K562 (cell line): ENCODE measurements around the gene KCNQ5. TPM values are rescaled to one million over a fixed set of nuclear protein-coding genes. Genes with fewer than 3 reads are reported as not detected.

ENCODE experiments used
- ATAC-seq: fragments of 200-7000 bp; cut with Tn5 transposase; 3 replicates; pipeline ENCODE4 v1.9.1; 2020; ENCODE audit warnings: moderate library complexity
- BruUV-seq: library from RNA; stranded (reverse); fragments of 400-500 nt; replicated peaks from 2 replicates; lab custom pipeline; 2021; lab: Mats Ljungman, UMichigan
- CTCF ChIA-PET: fragments of 300-600 bp; formaldehyde crosslinking; extraction: SDS; loops from one replicate; lab custom pipeline; 2021; ENCODE audit warnings: low intra/inter-chr PET ratio; lab: Yijun Ruan, JAX
- POLR2A ChIA-PET: fragments of 300-600, 350-650 bp; sonication (Branson Sonifier 250); formaldehyde crosslinking; extraction: SDS; loops from one replicate; lab custom pipeline; 2021; ENCODE audit warnings: antibody characterized with exemption, inconsistent platforms; lab: Yijun Ruan, JAX
- DNase-seq, 4 experiments: peaks; one replicate each; pipeline versions ENCODE4 v3.0.0 to v3.0.0-alpha.2; 2011 to 2018; ENCODE audit warnings: low spot score in 3 of 4, mixed read lengths in 3 of 4; ENCODE audit errors: extremely low read depth in 1 of 4
- FAIRE-seq: peaks from 2 replicates; lab custom pipeline; 2011; peaks lifted over from hg19 to GRCh38; lab: Jason Lieb, UNC
- H2AFZ ChIP-seq: 2 replicates; pipeline ENCODE4 v1.6.0; 2011; ENCODE audit warnings: low read depth, low read length, control low read depth, inconsistent platforms
- H3K27ac ChIP-seq: fragments of 200-600 bp; 3 replicates; pipeline ENCODE4 v1.8.0; 2011; ENCODE audit warnings: low read depth, mild to moderate bottlenecking, control low read depth, inconsistent platforms, low read length, moderate library complexity, mixed read lengths; ENCODE audit errors: extremely low read depth
- H3K27me3 ChIP-seq, 2 experiments: fragments of 300-600 bp in 1 of 2; 2 replicates in 1 of 2; 3 replicates in 1 of 2; pipeline versions ENCODE4 v1.6.0 to v1.8.0; 2011; ENCODE audit warnings: inconsistent platforms in 2 of 2, low read length in 2 of 2, mild to moderate bottlenecking in 1 of 2, mixed read lengths in 1 of 2, moderate library complexity in 1 of 2; ENCODE audit not compliant: control insufficient read depth in 2 of 2, insufficient read depth in 2 of 2
- H3K36me3 ChIP-seq: fragments of 300-600 bp; 3 replicates; pipeline ENCODE4 v1.8.0; 2011; ENCODE audit warnings: mild to moderate bottlenecking, low read length, inconsistent platforms; ENCODE audit not compliant: control insufficient read depth, insufficient read depth
- H3K4me1 ChIP-seq, 2 experiments: fragments of 200-600 bp in 1 of 2; replicated peaks in 1 of 2; 2 replicates in 1 of 2; 3 replicates in 1 of 2; pipeline versions ENCODE4 v1.5.1 to v1.8.0; 2011; ENCODE audit warnings: inconsistent platforms in 2 of 2, low read length in 2 of 2, mild to moderate bottlenecking in 1 of 2, mixed read lengths in 1 of 2, moderate library complexity in 1 of 2; ENCODE audit not compliant: control insufficient read depth in 2 of 2, insufficient read depth in 2 of 2
- H3K4me2 ChIP-seq: 2 replicates; pipeline ENCODE4 v1.6.1; 2011; ENCODE audit warnings: low read length, control low read depth, inconsistent platforms, mixed read lengths; ENCODE audit not compliant: insufficient read depth
- H3K4me3 ChIP-seq: fragments of 200-600 bp; sonication (generic), shearing (Covaris generic); 2 replicates; pipeline ENCODE4 v1.5.1; 2016; ENCODE audit warnings: control low read depth, inconsistent platforms
- H3K79me2 ChIP-seq: fragments of 200-600 bp; 3 replicates; pipeline ENCODE4 v1.8.0; 2011; ENCODE audit warnings: low read length, inconsistent platforms; ENCODE audit not compliant: control insufficient read depth, insufficient read depth
- H3K9ac ChIP-seq, 2 experiments: 2 replicates each; pipeline versions ENCODE4 v1.6.0 to v1.6.1; 2011; ENCODE audit warnings: low read depth in 2 of 2, low read length in 2 of 2, control low read depth in 1 of 2, inconsistent platforms in 1 of 2, mild to moderate bottlenecking in 1 of 2, mixed read lengths in 1 of 2; ENCODE audit not compliant: insufficient read depth in 1 of 2
- H3K9me1 ChIP-seq: one replicate; pipeline ENCODE4 v1.6.0; 2011; ENCODE audit warnings: inconsistent platforms, mild to moderate bottlenecking, low read length, moderate library complexity; ENCODE audit not compliant: control insufficient read depth, insufficient read depth
- H3K9me3 ChIP-seq: replicated peaks from 2 replicates; pipeline ENCODE4 v1.5.1; 2011; ENCODE audit warnings: low read depth, low read length, inconsistent platforms; ENCODE audit not compliant: control insufficient read depth, insufficient read depth
- H4K20me1 ChIP-seq: replicated peaks from 2 replicates; pipeline ENCODE4 v1.6.1; 2011; ENCODE audit warnings: low read length, inconsistent platforms, mixed read lengths; ENCODE audit not compliant: control insufficient read depth, insufficient read depth
- CBFA2T3 ChIP-seq: fragments of 450-650 bp; IDR thresholded peaks from 2 replicates; pipeline ENCODE4 v1.6.1; 2017
- CTCF ChIP-seq, 3 experiments: IDR thresholded peaks in 2 of 3; conservative IDR thresholded peaks in 1 of 3; 2 replicates each; pipeline ENCODE4 v1.5.1; 2011 to 2012; ENCODE audit warnings: low read length in 3 of 3, mild to moderate bottlenecking in 3 of 3, control low read depth in 2 of 3, improper control_type of control experiment in 1 of 3, inconsistent platforms in 1 of 3, low read depth in 1 of 3, mixed read lengths in 1 of 3, moderate library complexity in 1 of 3; ENCODE audit not compliant: insufficient read depth in 2 of 3
- E2F6 ChIP-seq, 2 experiments: IDR thresholded peaks; 2 replicates each; pipeline ENCODE4 v1.6.1; 2011; ENCODE audit warnings: borderline replicate concordance in 1 of 2, control low read depth in 1 of 2, low read depth in 1 of 2, low read length in 1 of 2, mild to moderate bottlenecking in 1 of 2, mixed read lengths in 1 of 2, moderate library complexity in 1 of 2; ENCODE audit not compliant: insufficient read depth in 1 of 2, insufficient read length in 1 of 2, poor library complexity in 1 of 2, severe bottlenecking in 1 of 2; ENCODE audit errors: extremely low read depth in 1 of 2
- RAD21 ChIP-seq, 2 experiments: fragments of 250-450 bp in 1 of 2; fragments of 450-650 bp in 1 of 2; sonication (Bioruptor Pico) in 1 of 2; formaldehyde crosslinking in 1 of 2; IDR thresholded peaks in 1 of 2; conservative IDR thresholded peaks in 1 of 2; 2 replicates each; pipeline versions ENCODE4 v1.4.0 to v1.8.0; 2020 to 2022; ENCODE audit warnings: mild to moderate bottlenecking in 2 of 2, moderate library complexity in 1 of 2
- RBFOX2 ChIP-seq: fragments of 200-400 bp; formaldehyde crosslinking; IDR thresholded peaks from 2 replicates; pipeline ENCODE4 v1.6.1; 2017; ENCODE audit warnings: low read depth, mild to moderate bottlenecking, low read length, moderate library complexity
- STAT5A ChIP-seq: IDR thresholded peaks from 2 replicates; pipeline ENCODE4 v1.6.1; 2012; ENCODE audit warnings: low read length, inconsistent platforms, borderline replicate concordance
- ZNF165 ChIP-seq: fragments of 250-450 bp; sonication (Bioruptor Pico); IDR thresholded peaks from 2 replicates; pipeline ENCODE4 v1.4.0; 2020; ENCODE audit warnings: borderline replicate concordance
- WGBS: fragments of 100-300 bp; shearing (Covaris generic); methylation state at CpG from one replicate; pipeline ENCODE4 v1.1.6; 2016; ENCODE audit warnings: low coverage, mixed read lengths; ENCODE audit not compliant: insufficient coverage; ENCODE audit errors: missing lambda C conversion rate; 5-methylcytosine and 5-hydroxymethylcytosine counted together
- in situ Hi-C: fragments of 300-500 bp; cut with MboI; formaldehyde crosslinking; loops from 4 replicates; pipeline ENCODE4 v1.15.0; 2018; ENCODE audit warnings: inconsistent platforms, mixed read lengths
- intact Hi-C: fragments of 100-400 bp; cut with micrococcal nuclease; formaldehyde crosslinking; loops from 2 replicates; pipeline ENCODE4 v1.14.2; 2022
- polyA plus RNA-seq, 8 experiments: library from polyadenylated mRNA; depleted of rRNA in 4 of 8; stranded (reverse) in 5 of 8; unstranded in 3 of 8; fragments of >200 nt; fragmentation: Nextera tagmentation in 2 of 8; fragmentation: Illumina TruSeq in 1 of 8; extraction: Ambion mirVana in 2 of 8; extraction: Trizol in 1 of 8; gene quantifications; 2 replicates each; pipeline versions ENCODE4 v1.2.1 to v1.2.3, GENCODE V29; 2011 to 2014; ENCODE audit warnings: inconsistent platforms in 1 of 8, missing spikeins in 1 of 8
- total RNA-seq, 7 experiments: library from RNA; depleted of rRNA in 6 of 7; stranded (reverse); fragments of >200 nt in 6 of 7; fragmentation: Illumina TruSeq in 2 of 7; extraction: Trizol in 2 of 7; gene quantifications; 2 replicates each; pipeline versions ENCODE4 v1.2.1 to v1.2.3, GENCODE V29; 2011 to 2021; ENCODE audit warnings: low replicate concordance in 1 of 7

KCNQ5 gene
- total and polyA plus RNA-seq, 9 of the 15 experiments (the other 6 are each of a cell fraction or from before 2014, with no cell fraction given) = 0.31 to 5.9 (median 2.6) TPM

GRCh38 chr6:72636786-72637185 lies 14.9 kb downstream of the KCNQ5 start (continued):
- TF ChIP-seq STAT5A = no peak
- TF ChIP-seq RBFOX2 = no peak

GRCh38 chr6:72639920-72640614 lies 18.2 kb downstream of the KCNQ5 start:
- H3K27me3 ChIP-seq = no peaks in the 10 kb centered on the region
- intact Hi-C loops = no loop called here
- no peak for FAIRE-seq
- WGBS = 13% methylated on average over 5 of the region's 5 CpGs
- ATAC-seq = peak; percentile 54
- H3K9me3 ChIP-seq = no peaks in the 10 kb centered on the region
- H3K4me2 ChIP-seq = no peak overlapping the region
- no peaks in the 10 kb centered on the region for H4K20me1 ChIP-seq
- H3K4me1 ChIP-seq = no peaks in the 10 kb centered on the region; a peak in 1 of 5 replicates
- CTCF ChIA-PET = interaction anchor here (1.3 kb wide), 1 partner anchor 541 kb away, joined by 3 read pairs; no protein-coding TSS in a partner anchor
- no peak overlapping the region for H3K27ac ChIP-seq
- H3K4me3 ChIP-seq = no peak overlapping the region
- H3K9me1 ChIP-seq = no peaks in the 10 kb centered on the region
- no peak for DNase-seq
- TF ChIP-seq RAD21 (CRISPR knock-in tag; conservative IDR thresholded peaks at IDR 0.05 in 1 of 2, IDR thresholded peaks at IDR 0.05 in 1 of 2) (peak in 1 of 2 experiments; percentile 42; a peak in 2 of 4 replicates), CTCF (IDR thresholded peaks at IDR 0.05 in 2 of 3, conservative IDR thresholded peaks at IDR 0.05 in 1 of 3; ENCODE audit: insufficient read depth in 2 of 3, low read depth in 1 of 3, low read length in 3 of 3) (peak in 1 of 3 experiments; percentile 31; a peak in 2 of 6 replicates), CBFA2T3 (peak; percentile 28; the same call in 1 of the 2 replicates), ZNF165 (no peak), E2F6 (IDR thresholded peaks at IDR 0.05; ENCODE audit: borderline replicate concordance in 1 of 2, extremely low read depth in 1 of 2, insufficient read depth in 1 of 2, insufficient read length in 1 of 2, low read depth in 1 of 2, low read length in 1 of 2, poor library complexity in 1 of 2, severe bottlenecking in 1 of 2) (no peak)
- TF ChIP-seq, all 486 proteins: peak for 3
- Histone ChIP-seq H3K79me2 (no peaks in the 10 kb centered on the region), H3K36me3 (no peaks in the 10 kb centered on the region), H3K9ac (no peak overlapping the region), H2AFZ (no peak overlapping the region)
- in situ Hi-C loops = no loop called here
- BruUV-seq = no TSS peak
- POLR2A ChIA-PET = interaction anchor here (1.1 kb wide), 1 partner anchor 13 kb away, joined by 3 read pairs; no protein-coding TSS in a partner anchor
